Retinal pigment epithelial cell (primary cell): ENCODE results near the gene ZBTB40.

Source experiments
- DNase-seq: peaks from one replicate; pipeline ENCODE4 v3.0.0-alpha.2; 2010; ENCODE audit warnings: low read depth
- H3K4me3 ChIP-seq: 2 replicates; pipeline ENCODE4 v1.5.1; 2011; ENCODE audit warnings: mild to moderate bottlenecking, low read length, control low read depth, moderate library complexity
- CTCF ChIP-seq: conservative IDR thresholded peaks from 2 replicates; pipeline ENCODE4 v1.5.1; 2011; ENCODE audit warnings: low read depth, low read length, control low read depth, inconsistent platforms

Gene ZBTB40

GRCh38 chr1:22451702-22452480 is at the start of gene ZBTB40:
Gene ZBTB40, plus strand, starts transcription at chr1:22451851. Its CDS starts 38,098 bp downstream, at chr1:22489949.
- TF ChIP-seq CTCF = no peak
- H3K4me3 ChIP-seq = peak within 1 kb of the TSS; percentile 85

DNA sequence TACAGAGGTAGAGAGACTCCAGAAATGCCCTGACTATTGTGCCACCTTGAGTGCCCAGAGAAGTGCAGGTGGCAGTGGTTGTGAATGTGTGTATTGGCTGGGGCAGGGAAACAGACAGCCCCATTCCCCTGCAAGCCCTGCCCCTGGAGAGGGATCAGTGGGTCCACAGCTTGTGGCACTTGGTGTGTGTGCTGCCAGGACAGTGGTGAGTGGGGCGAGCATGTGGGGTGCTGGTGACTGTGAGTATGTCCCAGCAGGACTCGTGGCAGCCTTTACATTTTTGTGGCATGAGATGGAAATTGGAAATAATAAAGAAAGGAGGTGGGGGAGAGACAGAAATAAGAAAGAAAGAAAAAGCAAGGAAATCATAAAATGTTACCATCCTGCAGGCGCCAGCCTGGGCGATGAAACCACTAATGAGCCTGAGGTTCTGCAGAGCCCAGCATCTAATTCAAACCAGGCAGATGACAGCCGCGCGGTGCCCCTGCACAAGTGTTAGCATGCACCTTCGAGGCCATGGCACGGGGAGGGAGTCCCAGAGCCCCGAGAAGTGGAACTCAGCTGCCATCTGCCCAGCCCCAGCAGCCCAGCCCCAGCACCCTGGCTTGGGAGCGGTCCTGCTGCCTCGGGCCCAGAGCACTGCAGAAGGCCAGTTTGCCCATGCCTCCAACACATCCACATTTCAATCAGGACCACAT is 49.1 kb upstream of the ZBTB40 start:
- DNase-seq = no peak
- H3K4me3 ChIP-seq = no peak overlapping the region
- TF ChIP-seq CTCF = no peak

More at GRCh38 chr1:22451702-22452480, at the start of gene ZBTB40:
- peak; percentile 94 for DNase-seq

DNA sequence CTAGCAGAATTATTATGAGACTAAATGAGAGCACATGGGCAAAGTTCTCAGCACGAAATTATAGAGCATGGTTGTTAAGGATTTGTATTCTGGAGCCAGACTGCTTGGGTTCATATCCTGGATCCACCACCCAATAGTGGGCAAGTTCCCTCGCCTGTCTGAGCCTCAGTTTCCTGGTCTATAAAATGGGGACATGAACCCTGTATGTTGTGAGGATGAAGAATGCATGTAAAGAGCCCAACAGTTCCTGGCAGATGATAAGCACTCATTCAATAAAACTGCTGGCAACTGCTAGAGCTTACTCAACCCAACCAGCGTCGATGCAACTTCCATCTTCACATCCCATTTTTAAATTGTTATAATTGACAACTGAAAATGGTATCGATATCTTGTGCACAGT is 47.2 kb upstream of the ZBTB40 start:
- no peak for TF ChIP-seq CTCF
- DNase-seq = no peak

DNA sequence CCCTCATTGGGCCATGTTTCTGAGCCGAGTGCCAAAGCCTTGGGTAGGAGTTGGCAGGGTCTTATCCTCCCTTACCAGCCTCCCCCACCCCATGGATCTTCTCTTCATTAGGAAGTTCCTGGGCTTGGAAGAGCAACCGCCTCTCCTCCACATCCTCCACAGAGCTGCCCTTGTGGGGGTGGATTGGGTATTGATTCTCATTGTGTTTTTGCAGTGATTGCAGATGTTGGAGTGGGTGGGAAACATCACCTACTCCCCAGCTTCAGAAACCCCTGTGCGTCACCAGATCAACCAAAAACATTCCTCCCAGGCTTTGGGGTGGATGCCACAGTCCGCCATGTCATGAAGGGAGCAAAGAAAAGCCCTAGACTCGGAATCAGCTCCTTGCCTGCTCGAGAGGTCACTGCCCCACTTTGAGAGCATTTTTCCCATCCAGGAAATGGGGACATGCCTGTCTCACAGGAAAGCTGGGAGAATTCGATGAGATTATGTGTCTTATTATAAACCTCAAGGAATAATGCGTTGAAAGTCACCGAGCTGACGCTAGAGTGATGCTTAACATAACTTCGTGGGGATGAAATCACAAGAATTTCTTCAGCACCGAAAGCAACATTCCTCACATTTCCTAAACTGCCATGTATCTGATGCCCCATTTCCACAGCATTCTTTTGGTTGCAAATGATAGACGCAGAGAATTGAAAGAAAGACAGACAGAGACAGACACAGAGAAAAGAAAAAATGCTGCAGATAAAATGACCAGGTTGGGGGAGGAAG is 44.7 kb upstream of the ZBTB40 start:
- TF ChIP-seq CTCF = no peak
- H3K4me3 ChIP-seq = no peak overlapping the region
- DNase-seq = no peak

More for the DNA sequence above, 47.2 kb upstream of the ZBTB40 start:
- no peak overlapping the region for H3K4me3 ChIP-seq

DNA sequence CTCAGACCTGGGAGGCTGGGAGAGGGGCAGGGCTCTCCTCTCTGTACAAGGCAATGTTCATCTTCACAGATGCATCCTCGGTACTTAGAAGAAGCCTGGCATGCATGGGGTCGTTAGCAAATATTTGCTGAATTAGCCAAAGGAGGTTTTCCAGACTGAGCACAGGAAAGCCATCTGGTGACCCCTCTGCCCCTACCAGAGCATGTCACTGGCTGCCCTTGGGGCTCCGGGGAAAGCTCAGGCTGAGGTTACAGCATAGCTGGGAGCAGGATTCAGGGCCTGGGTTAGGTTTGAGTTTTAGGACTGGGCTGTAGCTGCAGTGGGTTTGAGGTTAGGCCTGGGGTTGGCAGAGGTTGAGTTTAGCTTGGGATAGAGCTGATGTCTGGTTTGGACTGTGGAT is 43.4 kb upstream of the ZBTB40 start:
- TF ChIP-seq CTCF = no peak
- no peak overlapping the region for H3K4me3 ChIP-seq
- no peak for DNase-seq

DNA sequence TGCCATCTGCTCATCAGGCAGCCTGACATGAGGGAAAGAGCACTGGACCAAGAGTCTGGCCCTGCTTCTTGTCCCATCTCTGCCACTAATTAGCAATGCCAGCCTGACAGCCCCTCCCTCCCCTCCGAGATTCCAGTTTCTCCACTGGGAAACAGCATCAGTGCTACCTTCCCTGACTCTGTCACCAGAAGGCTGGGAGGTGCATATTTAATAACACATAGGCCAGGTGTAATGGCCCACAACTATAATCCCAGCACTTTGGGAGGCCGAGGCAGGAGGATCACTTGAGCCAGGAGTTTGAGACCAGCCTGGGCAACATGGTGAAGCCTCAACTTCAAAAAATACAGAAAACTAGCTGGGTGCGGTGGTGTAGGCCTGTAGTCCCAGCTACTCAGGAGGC is 41.2 kb upstream of the ZBTB40 start:
- no peak for DNase-seq
- no peak overlapping the region for H3K4me3 ChIP-seq
- TF ChIP-seq CTCF = no peak
